ENCODE data around the gene HTR6. TPM values are rescaled to one million over a fixed set of nuclear protein-coding genes. Genes with fewer than 3 reads are reported as not detected.

The HTR6 gene
- total RNA-seq, 1 donor from 2014 or later: 0.11 TPM

- Histone ChIP-seq H2AFZ (ENCODE audit: low read depth, low read length) (no peak overlapping the region), H3K27ac (ENCODE audit: low read depth, low read length) (no peak overlapping the region), H3K9me3 (ENCODE audit: insufficient read depth, low read depth, low read length) (no peaks in the 10 kb centered on the region), H3K4me1 (ENCODE audit: insufficient read depth, low read length) (no peaks in the 10 kb centered on the region), H3K9ac (ENCODE audit: low read length) (no peak overlapping the region), H3K4me3 (ENCODE audit: insufficient read depth, low read depth, low read length) (no peak overlapping the region), H3K79me2 (ENCODE audit: insufficient read depth, low read length) (no peaks in the 10 kb centered on the region), H3K4me2 (ENCODE audit: low read length) (no peak overlapping the region), H3K27me3 (ENCODE audit: insufficient read depth, low read length) (peaks cover 43% of the 10 kb centered on the region), H3K36me3 (ENCODE audit: insufficient read depth, low read length) (no peaks in the 10 kb centered on the region), H4K20me1 (ENCODE audit: insufficient read depth, low read length) (no peaks in the 10 kb centered on the region)
- FAIRE-seq (no peak), DNase-seq (ENCODE audit: low read depth) (no peak)
- H3K27ac Mint-ChIP-seq (ENCODE audit: unreplicated experiment): no peak overlapping the region
- H3K9me3 Mint-ChIP-seq (ENCODE audit: unreplicated experiment): no peaks in the 10 kb centered on the region
- peaks cover 84% of the 10 kb centered on the region for H3K27me3 Mint-ChIP-seq (ENCODE audit: low read depth, unreplicated experiment)
- TF ChIP-seq, protein P1, sequence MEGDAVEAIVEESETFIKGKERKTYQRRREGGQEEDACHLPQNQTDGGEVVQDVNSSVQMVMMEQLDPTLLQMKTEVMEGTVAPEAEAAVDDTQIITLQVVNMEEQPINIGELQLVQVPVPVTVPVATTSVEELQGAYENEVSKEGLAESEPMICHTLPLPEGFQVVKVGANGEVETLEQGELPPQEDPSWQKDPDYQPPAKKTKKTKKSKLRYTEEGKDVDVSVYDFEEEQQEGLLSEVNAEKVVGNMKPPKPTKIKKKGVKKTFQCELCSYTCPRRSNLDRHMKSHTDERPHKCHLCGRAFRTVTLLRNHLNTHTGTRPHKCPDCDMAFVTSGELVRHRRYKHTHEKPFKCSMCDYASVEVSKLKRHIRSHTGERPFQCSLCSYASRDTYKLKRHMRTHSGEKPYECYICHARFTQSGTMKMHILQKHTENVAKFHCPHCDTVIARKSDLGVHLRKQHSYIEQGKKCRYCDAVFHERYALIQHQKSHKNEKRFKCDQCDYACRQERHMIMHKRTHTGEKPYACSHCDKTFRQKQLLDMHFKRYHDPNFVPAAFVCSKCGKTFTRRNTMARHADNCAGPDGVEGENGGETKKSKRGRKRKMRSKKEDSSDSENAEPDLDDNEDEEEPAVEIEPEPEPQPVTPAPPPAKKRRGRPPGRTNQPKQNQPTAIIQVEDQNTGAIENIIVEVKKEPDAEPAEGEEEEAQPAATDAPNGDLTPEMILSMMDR (IDR thresholded peaks at IDR 0.05; ENCODE audit: insufficient read depth, low read depth, low read length): no peak
- no peak for TF ChIP-seq EZH2 (IDR thresholded peaks at IDR 0.05; ENCODE audit: insufficient read depth, low read length)
- H3K4me3 Mint-ChIP-seq (ENCODE audit: unreplicated experiment): no peak overlapping the region
- H3K36me3 Mint-ChIP-seq (ENCODE audit: low read depth, unreplicated experiment): peaks cover 2% of the 10 kb centered on the region
- H3K4me1 Mint-ChIP-seq (ENCODE audit: low read depth, unreplicated experiment): no peaks in the 10 kb centered on the region
These were observed 6.1 kb downstream of the HTR6 start for GRCh38 chr1:19670787-19671186.

DNA sequence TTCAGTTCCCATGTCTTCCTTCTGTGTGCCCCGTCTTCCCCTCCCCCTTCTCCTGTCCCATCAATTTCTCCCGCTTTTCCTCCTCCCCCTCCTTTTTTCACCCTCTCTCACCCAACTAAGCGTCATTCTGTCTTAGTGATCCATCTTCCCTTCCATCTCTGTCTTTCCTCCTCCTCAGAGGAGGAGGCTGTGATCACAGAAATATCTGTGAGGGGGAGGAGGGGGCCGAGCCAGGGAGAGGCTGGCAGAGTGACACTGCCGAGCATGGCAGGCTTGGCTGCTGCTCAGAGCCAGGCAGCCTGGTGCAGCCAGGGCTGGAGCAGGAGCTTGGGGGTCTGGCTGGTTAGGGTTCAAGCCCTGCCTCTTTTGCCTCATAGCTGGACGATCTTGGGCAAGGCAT is 7.6 kb downstream of the HTR6 start:
- peaks cover 2% of the 10 kb centered on the region for H3K36me3 Mint-ChIP-seq (ENCODE audit: low read depth, unreplicated experiment)
- no peaks in the 10 kb centered on the region for H4K20me1 ChIP-seq (ENCODE audit: insufficient read depth, low read length)
- TF ChIP-seq, protein P1 (IDR thresholded peaks at IDR 0.05; ENCODE audit: insufficient read depth, low read depth, low read length): no peak
- TF ChIP-seq EZH2 (IDR thresholded peaks at IDR 0.05; ENCODE audit: insufficient read depth, low read length): no peak
- H3K4me1 ChIP-seq (ENCODE audit: insufficient read depth, low read length): no peaks in the 10 kb centered on the region
- H3K79me2 ChIP-seq (ENCODE audit: insufficient read depth, low read length): no peaks in the 10 kb centered on the region
- H3K4me3 Mint-ChIP-seq (ENCODE audit: unreplicated experiment): no peak overlapping the region
- FAIRE-seq (no peak), DNase-seq (ENCODE audit: low read depth) (no peak)
- no peak overlapping the region for H2AFZ ChIP-seq (ENCODE audit: low read depth, low read length)
- no peak overlapping the region for H3K9ac ChIP-seq (ENCODE audit: low read length)
- peaks cover 85% of the 10 kb centered on the region for H3K27me3 Mint-ChIP-seq (ENCODE audit: low read depth, unreplicated experiment)
- no peak overlapping the region for H3K27ac ChIP-seq (ENCODE audit: low read depth, low read length)
- H3K4me1 Mint-ChIP-seq (ENCODE audit: low read depth, unreplicated experiment): no peaks in the 10 kb centered on the region
- peaks cover 29% of the 10 kb centered on the region for H3K27me3 ChIP-seq (ENCODE audit: insufficient read depth, low read length)
- H3K9me3 ChIP-seq (ENCODE audit: insufficient read depth, low read depth, low read length): no peaks in the 10 kb centered on the region
- no peaks in the 10 kb centered on the region for H3K9me3 Mint-ChIP-seq (ENCODE audit: unreplicated experiment)
- H3K4me2 ChIP-seq (ENCODE audit: low read length): no peak overlapping the region
- no peak overlapping the region for H3K27ac Mint-ChIP-seq (ENCODE audit: unreplicated experiment)
- H3K4me3 ChIP-seq (ENCODE audit: insufficient read depth, low read depth, low read length): no peak overlapping the region
- no peaks in the 10 kb centered on the region for H3K36me3 ChIP-seq (ENCODE audit: insufficient read depth, low read length)

GRCh38 chr1:19675797-19676196 is 11.1 kb downstream of the HTR6 start:
- peaks cover 70% of the 10 kb centered on the region for H3K27me3 Mint-ChIP-seq (ENCODE audit: low read depth, unreplicated experiment)
- no peaks in the 10 kb centered on the region for H3K36me3 ChIP-seq (ENCODE audit: insufficient read depth, low read length)
- no peak overlapping the region for H3K27ac ChIP-seq (ENCODE audit: low read depth, low read length)
- H3K36me3 Mint-ChIP-seq (ENCODE audit: low read depth, unreplicated experiment): no peaks in the 10 kb centered on the region
- H3K9ac ChIP-seq (ENCODE audit: low read length): no peak overlapping the region
- H3K4me3 Mint-ChIP-seq (ENCODE audit: unreplicated experiment): no peak overlapping the region
- no peaks in the 10 kb centered on the region for H3K4me1 Mint-ChIP-seq (ENCODE audit: low read depth, unreplicated experiment)
- H2AFZ ChIP-seq (ENCODE audit: low read depth, low read length): no peak overlapping the region
- H3K4me3 ChIP-seq (ENCODE audit: insufficient read depth, low read depth, low read length): no peak overlapping the region
- H3K9me3 ChIP-seq (ENCODE audit: insufficient read depth, low read depth, low read length): no peaks in the 10 kb centered on the region
- TF ChIP-seq, protein P1 (IDR thresholded peaks at IDR 0.05; ENCODE audit: insufficient read depth, low read depth, low read length): no peak
- no peak for TF ChIP-seq EZH2 (IDR thresholded peaks at IDR 0.05; ENCODE audit: insufficient read depth, low read length)
- no peak overlapping the region for H3K27ac Mint-ChIP-seq (ENCODE audit: unreplicated experiment)
- H3K4me1 ChIP-seq (ENCODE audit: insufficient read depth, low read length): no peaks in the 10 kb centered on the region
- DNase-seq (ENCODE audit: low read depth) (no peak), FAIRE-seq (no peak)
- H3K4me2 ChIP-seq (ENCODE audit: low read length): no peak overlapping the region
- no peaks in the 10 kb centered on the region for H3K79me2 ChIP-seq (ENCODE audit: insufficient read depth, low read length)
- H3K27me3 ChIP-seq (ENCODE audit: insufficient read depth, low read length): peaks cover 10% of the 10 kb centered on the region
- peaks cover 2% of the 10 kb centered on the region for H3K9me3 Mint-ChIP-seq (ENCODE audit: unreplicated experiment)
- H4K20me1 ChIP-seq (ENCODE audit: insufficient read depth, low read length): no peaks in the 10 kb centered on the region

Data from astrocyte (in vitro differentiated cells and primary cell).